ENCODE data around the gene OIP5. TPM values are rescaled to one million over a fixed set of nuclear protein-coding genes. Genes with fewer than 3 reads are reported as not detected.

Gene OIP5
- total RNA-seq, 1 experiment from 2014 or later: 8.0 TPM

GRCh38 chr15:41337631-41338522, 5.5 kb upstream of the OIP5 start:
- CTCF ChIA-PET: no interaction called here
- BruUV-seq (replicated peaks): no TSS peak
- Mint-ChIP-seq H3K27ac (ENCODE audit: unreplicated experiment) (peak overlapping the region; percentile 19), H3K27me3 (ENCODE audit: unreplicated experiment) (no peaks in the 10 kb centered on the region), H3K36me3 (ENCODE audit: insufficient read depth, unreplicated experiment) (peaks cover 32% of the 10 kb centered on the region), H3K4me3 (ENCODE audit: low read depth, unreplicated experiment) (no peak overlapping the region), H3K4me1 (ENCODE audit: low read depth, unreplicated experiment) (peaks cover 20% of the 10 kb centered on the region), H3K9me3 (ENCODE audit: low read depth, unreplicated experiment) (no peaks in the 10 kb centered on the region)
- TF ChIP-seq CTCF (IDR thresholded peaks at IDR 0.05; ENCODE audit: unreplicated experiment): no peak
- intact Hi-C loops (cut with micrococcal nuclease; ENCODE audit: unreplicated experiment): loop anchor here (10.0 kb wide), 1 partner anchor 83 kb away; no protein-coding TSS in a partner anchor
- DNase-seq: no peak

- CTCF ChIA-PET: interaction anchor here (0.7 kb wide), 1 partner anchor 101 kb away, joined by 5 read pairs; no protein-coding TSS in a partner anchor
- intact Hi-C loops (cut with micrococcal nuclease; ENCODE audit: unreplicated experiment): loop anchor here (10.0 kb wide), 1 partner anchor 82 kb away; no protein-coding TSS in a partner anchor
- H3K4me3 Mint-ChIP-seq (ENCODE audit: low read depth, unreplicated experiment): no peak overlapping the region
- H3K27ac Mint-ChIP-seq (ENCODE audit: unreplicated experiment): peak overlapping the region; percentile 19
- DNase-seq: no peak
- H3K4me1 Mint-ChIP-seq (ENCODE audit: low read depth, unreplicated experiment): peaks cover 20% of the 10 kb centered on the region
- no peaks in the 10 kb centered on the region for H3K27me3 Mint-ChIP-seq (ENCODE audit: unreplicated experiment)
- H3K9me3 Mint-ChIP-seq (ENCODE audit: low read depth, unreplicated experiment): no peaks in the 10 kb centered on the region
- TF ChIP-seq CTCF (IDR thresholded peaks at IDR 0.05; ENCODE audit: unreplicated experiment): no peak
- BruUV-seq (replicated peaks): no TSS peak
- peaks cover 40% of the 10 kb centered on the region for H3K36me3 Mint-ChIP-seq (ENCODE audit: insufficient read depth, unreplicated experiment)
These were observed 4.7 kb upstream of the OIP5 start for GRCh38 chr15:41337047-41337446.

- Mint-ChIP-seq H3K9me3 (ENCODE audit: low read depth, unreplicated experiment) (no peaks in the 10 kb centered on the region), H3K36me3 (ENCODE audit: insufficient read depth, unreplicated experiment) (peaks cover 45% of the 10 kb centered on the region), H3K27me3 (ENCODE audit: unreplicated experiment) (no peaks in the 10 kb centered on the region), H3K27ac (ENCODE audit: unreplicated experiment) (no peak overlapping the region), H3K4me3 (ENCODE audit: low read depth, unreplicated experiment) (no peak overlapping the region), H3K4me1 (ENCODE audit: low read depth, unreplicated experiment) (peaks cover 20% of the 10 kb centered on the region)
- DNase-seq: no peak
- intact Hi-C loops (cut with micrococcal nuclease; ENCODE audit: unreplicated experiment): loop anchor here (10.0 kb wide), 1 partner anchor 82 kb away; no protein-coding TSS in a partner anchor
- CTCF ChIA-PET: interaction anchor here (0.7 kb wide), 1 partner anchor 101 kb away, joined by 5 read pairs; no protein-coding TSS in a partner anchor
- no TSS peak for BruUV-seq (replicated peaks)
- TF ChIP-seq CTCF (IDR thresholded peaks at IDR 0.05; ENCODE audit: unreplicated experiment): no peak
These were observed 4.2 kb upstream of the OIP5 start for GRCh38 chr15:41336549-41336948.

GRCh38 chr15:41334293-41335120, 2.1 kb upstream of the OIP5 start:
- H3K4me3 Mint-ChIP-seq (ENCODE audit: low read depth, unreplicated experiment): peak overlapping the region; percentile 97
- BruUV-seq (replicated peaks): no TSS peak
- CTCF ChIA-PET: no interaction called here
- H3K4me1 Mint-ChIP-seq (ENCODE audit: low read depth, unreplicated experiment): peaks cover 12% of the 10 kb centered on the region
- TF ChIP-seq CTCF (IDR thresholded peaks at IDR 0.05; ENCODE audit: unreplicated experiment): no peak
- H3K9me3 Mint-ChIP-seq (ENCODE audit: low read depth, unreplicated experiment): no peaks in the 10 kb centered on the region
- DNase-seq: no peak
- peak overlapping the region; percentile 33 for H3K27ac Mint-ChIP-seq (ENCODE audit: unreplicated experiment)
- H3K36me3 Mint-ChIP-seq (ENCODE audit: insufficient read depth, unreplicated experiment): peaks cover 37% of the 10 kb centered on the region
- H3K27me3 Mint-ChIP-seq (ENCODE audit: unreplicated experiment): no peaks in the 10 kb centered on the region
- intact Hi-C loops (cut with micrococcal nuclease; ENCODE audit: unreplicated experiment): loop anchor here (10.0 kb wide), 1 partner anchor 80 kb away; no protein-coding TSS in a partner anchor
